Stomach smooth muscle (tissue), 2 donors: ENCODE results near the gene FURIN.

ENCODE experiments used
- H3K27ac ChIP-seq: one replicate; pipeline ENCODE4 v1.7.0; 2013; ENCODE audit warnings: mild to moderate bottlenecking, low read length, inconsistent platforms
- H3K27me3 ChIP-seq, 2 donors: one replicate each; pipeline ENCODE4 v1.7.0; 2013; ENCODE audit warnings: low read length in 2 of 2; ENCODE audit not compliant: insufficient read depth in 2 of 2, control insufficient read depth in 1 of 2
- H3K36me3 ChIP-seq, 2 donors: one replicate each; pipeline ENCODE4 v1.7.0; 2013; ENCODE audit warnings: low read length in 2 of 2; ENCODE audit not compliant: control insufficient read depth in 2 of 2, insufficient read depth in 2 of 2
- H3K4me1 ChIP-seq: one replicate; pipeline ENCODE4 v1.7.0; 2013; ENCODE audit warnings: low read length; ENCODE audit not compliant: control insufficient read depth, insufficient read depth
- H3K4me3 ChIP-seq, 2 donors: one replicate each; pipeline ENCODE4 v1.7.0; 2013; ENCODE audit warnings: low read length in 2 of 2
- H3K9ac ChIP-seq, 2 donors: one replicate each; pipeline ENCODE4 v1.7.0; 2013; ENCODE audit warnings: low read length in 2 of 2, mild to moderate bottlenecking in 1 of 2
- H3K9me3 ChIP-seq, 2 donors: one replicate each; pipeline ENCODE4 v1.7.0; 2013; ENCODE audit warnings: low read length in 2 of 2; ENCODE audit not compliant: control insufficient read depth in 2 of 2
- donor health status: healthy.
- donor health status: Pancreatic carcinoma.

FURIN gene

DNA sequence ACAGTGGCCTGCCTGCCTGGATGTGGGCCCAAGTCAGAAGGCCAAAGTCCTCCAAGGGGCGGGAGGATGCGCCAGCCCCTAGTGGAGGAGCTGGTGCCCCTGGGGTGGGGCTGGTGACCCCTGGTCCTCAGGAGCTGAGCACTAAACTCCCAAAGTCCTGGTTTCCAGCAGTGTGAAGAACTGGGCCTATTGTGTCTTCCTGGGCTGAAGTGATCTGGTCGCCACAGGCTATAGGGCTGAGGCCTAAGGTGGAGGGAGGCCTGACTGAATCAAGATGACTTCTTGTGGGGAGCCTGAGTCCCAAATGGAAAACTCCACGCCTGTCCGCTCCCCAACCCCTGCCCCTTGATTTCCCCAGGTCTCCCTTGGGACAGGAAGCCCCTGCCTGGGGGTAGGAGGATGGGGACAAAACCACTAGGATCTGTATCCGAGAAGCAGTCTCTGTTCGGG, 15.2 kb downstream of the FURIN start:
- no peaks in the 10 kb centered on the region for H3K9me3 ChIP-seq
- H3K4me3 ChIP-seq = peak overlapping the region; percentile 62 to 73
- H3K4me1 ChIP-seq = peaks cover 40% of the 10 kb centered on the region
- H3K27me3 ChIP-seq = no peaks in the 10 kb centered on the region
- H3K36me3 ChIP-seq = peaks cover 12 to 34% of the 10 kb centered on the region in 2 donors
- peak overlapping the region; percentile 73 to 87 for H3K9ac ChIP-seq
- peak overlapping the region; percentile 90 for H3K27ac ChIP-seq

GRCh38 chr15:90883976-90884718, 15.8 kb downstream of the FURIN start, which contains the start of gene FES:
FES (plus strand) TSS chr15:90884504; CDS start chr15:90885046, 542 bp downstream.
- H3K27ac ChIP-seq = peak within 1 kb of the TSS; percentile 90
- H3K27me3 ChIP-seq = no peaks in the 10 kb centered on the region
- H3K9ac ChIP-seq = peak within 1 kb of the TSS; percentile 73 to 87
- peak within 1 kb of the TSS; percentile 62 to 73 for H3K4me3 ChIP-seq
- peaks cover 12 to 32% of the 10 kb centered on the region in 2 donors for H3K36me3 ChIP-seq
- peaks cover 40% of the 10 kb centered on the region for H3K4me1 ChIP-seq
- no peaks in the 10 kb centered on the region for H3K9me3 ChIP-seq

DNA sequence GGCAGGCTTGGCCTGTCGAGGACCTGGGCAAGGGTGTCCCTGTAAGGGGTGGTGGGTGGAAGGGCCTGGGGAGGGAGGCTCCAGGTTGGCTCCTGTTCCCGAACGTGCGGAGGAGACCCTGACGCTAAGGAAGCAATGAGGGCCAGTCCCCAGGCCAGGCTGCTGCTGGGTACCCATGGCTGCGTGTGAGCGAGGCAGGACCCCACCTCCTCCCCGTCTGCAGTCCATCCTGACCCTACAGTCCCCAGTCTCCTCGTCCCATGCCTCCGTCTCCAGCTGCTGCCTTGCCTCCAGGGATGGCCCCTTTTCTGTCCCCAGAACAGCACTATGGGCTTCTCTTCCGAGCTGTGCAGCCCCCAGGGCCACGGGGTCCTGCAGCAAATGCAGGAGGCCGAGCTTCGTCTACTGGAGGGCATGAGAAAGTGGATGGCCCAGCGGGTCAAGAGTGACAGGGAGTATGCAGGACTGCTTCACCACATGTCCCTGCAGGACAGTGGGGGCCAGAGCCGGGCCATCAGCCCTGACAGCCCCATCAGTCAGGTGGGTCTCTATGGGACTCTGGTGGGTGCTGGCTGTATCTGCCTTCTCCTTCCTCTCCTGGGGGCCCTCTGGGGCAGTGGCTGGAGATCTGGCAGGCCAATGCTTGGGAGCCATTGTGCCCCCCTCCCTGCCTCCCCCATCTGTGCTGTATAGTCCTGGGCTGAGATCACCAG, 16.5 kb downstream of the FURIN start:
- H3K9ac ChIP-seq = peak overlapping the region; percentile 73 to 87
- peak overlapping the region; percentile 62 to 73 for H3K4me3 ChIP-seq
- no peaks in the 10 kb centered on the region for H3K27me3 ChIP-seq
- peak overlapping the region; percentile 90 for H3K27ac ChIP-seq
- H3K36me3 ChIP-seq = peaks cover 12 to 29% of the 10 kb centered on the region in 2 donors
- H3K9me3 ChIP-seq = no peaks in the 10 kb centered on the region
- H3K4me1 ChIP-seq = peaks cover 40% of the 10 kb centered on the region

- H3K36me3 ChIP-seq = peaks cover 7 to 27% of the 10 kb centered on the region in 2 donors
Measured at GRCh38 chr15:90885432-90886290, 17.3 kb downstream of the FURIN start.

DNA sequence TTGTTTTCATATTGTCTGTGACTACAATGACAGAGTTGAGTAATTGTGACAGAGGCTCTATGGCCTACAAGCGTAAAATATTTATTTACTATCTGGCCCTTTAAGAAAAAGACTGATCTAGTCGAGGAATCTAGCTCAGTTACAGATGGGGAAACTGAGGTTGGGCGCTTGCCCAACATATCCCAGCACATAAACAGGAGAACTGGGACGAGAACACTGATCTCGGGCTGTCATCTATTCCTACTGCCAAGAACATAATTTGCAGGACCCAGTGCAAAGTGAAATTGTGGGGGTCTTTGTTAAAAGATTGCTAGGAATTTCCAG, 17.9 kb downstream of the FURIN start:
- Histone ChIP-seq H3K27me3 (no peaks in the 10 kb centered on the region), H3K9me3 (no peaks in the 10 kb centered on the region), H3K4me1 (peaks cover 40% of the 10 kb centered on the region), H3K4me3 (peak overlapping the region in 1 of 2 donors; percentile 73), H3K9ac (no peak overlapping the region), H3K36me3 (peaks cover 4 to 28% of the 10 kb centered on the region in 2 donors), H3K27ac (peak overlapping the region; percentile 90)

More at GRCh38 chr15:90885432-90886290, 17.3 kb downstream of the FURIN start:
- peaks cover 40% of the 10 kb centered on the region for H3K4me1 ChIP-seq
- H3K27me3 ChIP-seq = no peaks in the 10 kb centered on the region
- peak overlapping the region; percentile 90 for H3K27ac ChIP-seq
- peak overlapping the region; percentile 73 to 87 for H3K9ac ChIP-seq
- peak overlapping the region; percentile 47 to 73 for H3K4me3 ChIP-seq
- no peaks in the 10 kb centered on the region for H3K9me3 ChIP-seq

- Histone ChIP-seq H3K27me3 (no peaks in the 10 kb centered on the region), H3K27ac (no peak overlapping the region), H3K4me3 (no peak overlapping the region), H3K9ac (no peak overlapping the region), H3K36me3 (peaks cover 10 to 31% of the 10 kb centered on the region in 2 donors), H3K9me3 (no peaks in the 10 kb centered on the region), H3K4me1 (peaks cover 40% of the 10 kb centered on the region)
Measured at GRCh38 chr15:90887037-90887481, 18.7 kb downstream of the FURIN start.

- Histone ChIP-seq H3K9me3 (no peaks in the 10 kb centered on the region), H3K27me3 (no peaks in the 10 kb centered on the region), H3K36me3 (peaks cover 19 to 49% of the 10 kb centered on the region in 2 donors), H3K4me1 (peaks cover 23% of the 10 kb centered on the region), H3K9ac (no peak overlapping the region), H3K27ac (no peak overlapping the region), H3K4me3 (no peak overlapping the region)
Measured at GRCh38 chr15:90889313-90889730, 20.9 kb downstream of the FURIN start.

DNA sequence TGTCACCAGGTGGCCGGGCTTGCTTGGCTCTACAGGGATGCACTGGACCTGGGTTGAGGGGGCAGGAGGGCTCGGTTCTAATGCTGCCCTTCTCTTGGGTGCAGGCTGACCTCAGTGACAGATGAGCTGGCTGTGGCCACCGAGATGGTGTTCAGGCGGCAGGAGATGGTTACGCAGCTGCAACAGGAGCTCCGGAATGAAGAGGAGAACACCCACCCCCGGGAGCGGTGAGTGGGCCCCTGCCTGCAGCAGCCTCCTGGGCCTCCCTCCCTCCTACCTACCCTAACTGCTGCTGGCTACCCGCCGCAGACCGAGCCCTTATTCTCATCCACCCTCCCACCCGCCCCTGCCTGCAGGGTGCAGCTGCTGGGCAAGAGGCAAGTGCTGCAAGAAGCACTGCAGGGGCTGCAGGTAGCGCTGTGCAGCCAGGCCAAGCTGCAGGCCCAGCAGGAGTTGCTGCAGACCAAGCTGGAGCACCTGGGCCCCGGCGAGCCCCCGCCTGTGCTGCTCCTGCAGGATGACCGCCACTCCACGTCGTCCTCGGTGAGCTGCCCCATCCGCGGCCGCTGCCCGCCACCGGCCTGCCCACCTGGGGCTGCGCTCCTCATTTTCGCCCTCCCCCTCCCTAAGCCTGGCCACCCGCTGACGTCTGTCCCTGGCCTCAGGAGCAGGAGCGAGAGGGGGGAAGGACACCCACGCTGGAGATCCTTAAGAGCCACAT, 21.5 kb downstream of the FURIN start:
- Histone ChIP-seq H3K4me1 (peaks cover 18% of the 10 kb centered on the region), H3K36me3 (peaks cover 19 to 49% of the 10 kb centered on the region in 2 donors), H3K27ac (no peak overlapping the region), H3K4me3 (no peak overlapping the region), H3K9ac (no peak overlapping the region), H3K27me3 (no peaks in the 10 kb centered on the region), H3K9me3 (no peaks in the 10 kb centered on the region)

GRCh38 chr15:90890839-90891238, 22.5 kb downstream of the FURIN start:
- Histone ChIP-seq H3K4me1 (peaks cover 9% of the 10 kb centered on the region), H3K36me3 (peaks cover 22 to 58% of the 10 kb centered on the region in 2 donors), H3K27me3 (no peaks in the 10 kb centered on the region), H3K4me3 (no peak overlapping the region), H3K27ac (no peak overlapping the region), H3K9ac (no peak overlapping the region), H3K9me3 (no peaks in the 10 kb centered on the region)
